Measurements from ENCODE around the gene URI1.

Gene URI1

DNA sequence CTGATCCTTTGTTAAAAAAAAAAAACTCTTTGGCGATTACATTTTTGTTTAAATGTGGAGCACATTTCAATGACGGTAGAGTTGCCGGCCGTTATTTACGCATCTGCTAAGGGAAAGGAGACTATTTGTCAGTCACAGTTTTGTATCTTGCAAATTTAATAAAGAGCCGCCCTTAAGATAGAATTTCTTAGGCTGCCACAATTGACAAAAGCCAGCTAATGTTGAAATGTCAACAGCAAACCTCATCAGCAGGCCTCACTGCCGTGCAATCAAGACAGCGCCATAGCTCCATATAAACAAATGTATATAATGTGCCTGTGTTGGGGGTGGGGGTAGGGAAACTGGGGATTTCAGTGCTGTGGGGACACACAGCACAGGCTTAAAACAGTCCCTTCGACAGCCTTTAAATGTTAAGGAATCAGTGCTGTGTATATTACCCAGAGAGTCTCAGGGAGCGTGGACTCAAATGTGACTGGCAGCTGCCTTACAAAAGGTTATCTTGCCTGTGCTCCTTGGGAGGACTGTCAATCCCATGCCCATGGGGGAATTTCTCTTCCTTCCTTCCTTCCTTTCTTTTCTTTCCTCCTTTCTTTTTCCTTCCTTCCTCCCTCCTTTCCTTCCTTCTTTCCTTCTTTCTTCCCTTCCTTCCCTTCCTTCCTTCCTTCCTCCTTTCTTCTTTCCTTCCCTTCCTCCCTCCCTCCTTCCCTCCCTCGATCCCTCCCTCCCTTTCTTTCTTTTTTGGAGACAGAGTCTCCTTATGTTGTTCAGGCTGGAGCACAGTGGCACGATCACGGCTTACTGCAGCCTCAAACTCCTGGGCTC is 108.0 kb downstream of the URI1 start:
- no peak for TF ChIP-seq ZFX (IDR thresholded peaks at IDR 0.05; ENCODE audit: borderline replicate concordance)
- TF ChIP-seq, protein P1, sequence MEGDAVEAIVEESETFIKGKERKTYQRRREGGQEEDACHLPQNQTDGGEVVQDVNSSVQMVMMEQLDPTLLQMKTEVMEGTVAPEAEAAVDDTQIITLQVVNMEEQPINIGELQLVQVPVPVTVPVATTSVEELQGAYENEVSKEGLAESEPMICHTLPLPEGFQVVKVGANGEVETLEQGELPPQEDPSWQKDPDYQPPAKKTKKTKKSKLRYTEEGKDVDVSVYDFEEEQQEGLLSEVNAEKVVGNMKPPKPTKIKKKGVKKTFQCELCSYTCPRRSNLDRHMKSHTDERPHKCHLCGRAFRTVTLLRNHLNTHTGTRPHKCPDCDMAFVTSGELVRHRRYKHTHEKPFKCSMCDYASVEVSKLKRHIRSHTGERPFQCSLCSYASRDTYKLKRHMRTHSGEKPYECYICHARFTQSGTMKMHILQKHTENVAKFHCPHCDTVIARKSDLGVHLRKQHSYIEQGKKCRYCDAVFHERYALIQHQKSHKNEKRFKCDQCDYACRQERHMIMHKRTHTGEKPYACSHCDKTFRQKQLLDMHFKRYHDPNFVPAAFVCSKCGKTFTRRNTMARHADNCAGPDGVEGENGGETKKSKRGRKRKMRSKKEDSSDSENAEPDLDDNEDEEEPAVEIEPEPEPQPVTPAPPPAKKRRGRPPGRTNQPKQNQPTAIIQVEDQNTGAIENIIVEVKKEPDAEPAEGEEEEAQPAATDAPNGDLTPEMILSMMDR (IDR thresholded peaks at IDR 0.05), result no peak
- H3K27ac ChIP-seq, result no peak overlapping the region

DNA sequence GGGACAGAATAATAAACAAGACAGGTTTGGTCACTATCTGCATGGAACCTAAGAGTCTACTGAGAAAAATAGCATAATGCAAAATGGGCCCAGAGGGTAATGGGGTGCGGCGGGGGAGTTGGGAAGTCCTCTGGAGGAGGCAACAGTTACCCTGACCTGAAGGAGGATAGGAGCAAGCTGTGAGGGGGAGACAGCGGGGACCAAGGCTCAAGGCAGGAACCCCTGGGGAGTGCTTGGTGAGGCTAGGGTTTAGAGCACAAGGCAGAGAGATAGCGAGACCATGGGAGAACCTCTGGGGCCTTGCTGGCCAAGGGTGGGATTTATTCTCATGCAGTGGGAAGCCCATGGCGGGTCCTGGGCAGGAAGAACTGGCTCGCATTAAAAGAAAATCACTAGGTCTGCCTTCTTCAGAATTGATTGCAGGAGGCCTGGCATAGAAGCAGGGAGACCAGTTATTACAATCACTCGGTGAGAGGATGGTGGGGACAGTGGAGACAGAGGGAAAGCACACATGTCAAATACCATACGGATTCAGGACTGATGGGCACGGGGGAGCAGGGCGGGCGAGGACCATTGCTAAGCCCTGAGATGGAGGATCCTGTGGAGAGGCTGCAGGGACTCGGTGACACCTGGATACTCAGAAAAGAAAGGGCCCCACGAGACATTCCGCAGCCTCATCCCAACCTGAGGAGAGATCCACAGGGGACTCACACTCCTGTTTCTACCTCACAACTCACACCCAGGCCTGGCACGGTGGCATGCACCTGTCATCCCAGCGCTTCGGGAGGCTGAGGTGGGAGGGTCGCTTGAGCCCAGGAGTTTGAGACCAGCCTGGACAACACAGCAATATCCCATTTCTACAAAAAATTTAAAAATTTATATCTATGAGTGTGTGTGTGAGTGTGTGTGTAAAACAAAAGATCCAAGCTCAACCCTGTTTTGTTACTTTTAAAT is 110.4 kb downstream of the URI1 start:
- no peak for TF ChIP-seq ZFX (IDR thresholded peaks at IDR 0.05; ENCODE audit: borderline replicate concordance)
- TF ChIP-seq, protein P1 (IDR thresholded peaks at IDR 0.05), result no peak
- H3K27ac ChIP-seq, result no peak overlapping the region

DNA sequence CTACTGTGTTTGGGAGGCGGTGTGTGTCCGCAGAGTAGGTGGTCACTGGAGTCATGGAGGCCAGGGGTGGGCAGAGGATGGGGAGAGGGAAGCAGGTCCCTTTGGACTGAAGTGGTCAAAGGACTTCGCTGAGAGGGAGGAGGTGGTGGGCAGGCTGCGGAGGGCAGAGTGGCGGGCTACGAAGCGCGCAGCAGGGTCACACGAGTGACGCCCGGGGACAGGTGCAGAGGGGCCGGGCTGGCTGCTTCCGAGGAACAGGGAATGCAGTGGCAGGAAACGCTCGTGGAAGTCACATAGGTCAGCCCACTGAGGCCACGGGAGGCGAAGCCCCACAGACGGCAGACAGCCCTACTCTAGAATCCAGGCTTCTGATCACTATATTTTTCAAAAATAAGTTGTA is 111.5 kb downstream of the URI1 start:
- H3K27ac ChIP-seq, result no peak overlapping the region
- TF ChIP-seq, protein P1 (IDR thresholded peaks at IDR 0.05), result no peak
- no peak for TF ChIP-seq ZFX (IDR thresholded peaks at IDR 0.05; ENCODE audit: borderline replicate concordance)

DNA sequence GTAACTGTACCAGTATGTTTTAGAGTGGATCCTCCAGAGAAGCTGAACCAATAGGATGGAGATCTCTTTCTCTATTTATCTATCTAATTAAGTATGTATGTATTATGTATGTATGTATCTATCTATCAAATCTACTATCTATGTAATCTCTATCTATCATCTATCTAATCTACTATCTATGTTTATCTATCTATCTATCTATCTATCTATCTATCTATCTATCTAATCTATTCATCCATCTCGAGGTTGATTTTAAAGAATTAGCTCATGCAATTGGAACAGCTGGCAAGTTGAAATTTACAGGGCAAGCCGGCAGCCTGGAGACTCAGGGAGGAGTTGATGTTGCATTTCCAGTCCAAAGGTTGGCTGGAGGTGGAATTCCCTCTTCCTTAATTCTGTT is 112.2 kb downstream of the URI1 start:
- TF ChIP-seq, protein P1 (IDR thresholded peaks at IDR 0.05), result no peak
- no peak for TF ChIP-seq ZFX (IDR thresholded peaks at IDR 0.05; ENCODE audit: borderline replicate concordance)
- H3K27ac ChIP-seq, result no peak overlapping the region

DNA sequence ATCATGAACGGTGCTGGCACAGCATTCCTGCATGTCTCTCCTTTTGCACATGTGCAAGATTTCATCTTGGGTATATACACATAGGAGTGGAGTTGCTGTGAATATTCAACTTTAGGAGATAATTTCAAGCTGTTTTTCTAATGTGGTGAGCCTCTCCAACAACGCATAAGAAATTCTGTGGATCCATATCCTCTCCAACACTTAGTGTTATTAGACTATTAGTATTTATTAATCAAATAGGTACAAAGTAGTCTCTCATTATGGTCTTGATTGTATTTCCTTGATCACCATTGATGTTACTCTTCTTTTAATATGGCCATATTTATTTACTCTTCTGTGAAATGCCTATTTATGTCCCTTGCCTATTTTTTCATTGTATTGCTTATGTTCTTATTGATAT is 114.5 kb downstream of the URI1 start:
- H3K27ac ChIP-seq, result no peak overlapping the region
- TF ChIP-seq ZFX (IDR thresholded peaks at IDR 0.05; ENCODE audit: borderline replicate concordance), result no peak
- TF ChIP-seq, protein P1 (IDR thresholded peaks at IDR 0.05), result no peak

DNA sequence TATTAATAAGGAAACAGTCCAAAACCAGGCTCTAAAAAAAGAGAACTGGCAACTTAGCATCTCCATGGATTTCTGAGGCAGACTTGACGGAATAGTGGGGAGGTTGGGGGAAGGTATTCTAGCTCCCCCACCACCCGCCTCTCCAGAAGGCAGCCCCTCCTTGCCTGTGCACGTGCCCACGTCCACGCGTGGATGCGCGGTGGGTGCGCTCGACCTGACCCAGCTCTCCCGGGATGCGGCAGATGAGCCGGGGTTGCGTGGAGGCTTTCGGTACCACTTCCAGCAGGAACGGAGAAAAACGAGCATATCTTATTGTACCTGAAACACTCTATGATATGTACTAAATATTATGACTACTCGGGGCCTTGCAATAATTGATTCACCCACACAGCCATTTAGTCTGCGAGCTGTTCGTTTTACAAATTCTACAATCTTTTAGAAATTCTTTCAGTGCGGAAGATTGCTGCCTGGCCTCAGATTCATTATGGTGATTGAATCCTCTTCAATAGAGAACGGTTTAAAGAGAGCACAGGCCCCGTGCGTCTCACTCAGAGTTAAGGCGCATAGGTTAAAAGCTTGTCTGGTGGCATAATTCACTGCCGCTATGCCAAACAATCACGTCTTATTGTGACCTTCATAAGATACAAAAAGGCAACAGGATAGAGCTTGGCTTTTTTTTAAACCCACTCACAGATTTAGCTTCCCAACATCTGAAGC is 117.9 kb downstream of the URI1 start:
- H3K27ac ChIP-seq, result no peak overlapping the region
- no peak for TF ChIP-seq ZFX (IDR thresholded peaks at IDR 0.05; ENCODE audit: borderline replicate concordance)
- TF ChIP-seq, protein P1 (IDR thresholded peaks at IDR 0.05), result no peak
